Ishikawa (cell line): Measurements from ENCODE around the gene CCNH.

ENCODE experiments used
- EP300 ChIP-seq: IDR thresholded peaks from 2 replicates; pipeline ENCODE4 v1.6.1; 2012; ENCODE audit warnings: borderline replicate concordance
- REST ChIP-seq: IDR thresholded peaks from 2 replicates; pipeline ENCODE4 v1.6.1; 2012; ENCODE audit warnings: low read depth, mild to moderate bottlenecking

DNA sequence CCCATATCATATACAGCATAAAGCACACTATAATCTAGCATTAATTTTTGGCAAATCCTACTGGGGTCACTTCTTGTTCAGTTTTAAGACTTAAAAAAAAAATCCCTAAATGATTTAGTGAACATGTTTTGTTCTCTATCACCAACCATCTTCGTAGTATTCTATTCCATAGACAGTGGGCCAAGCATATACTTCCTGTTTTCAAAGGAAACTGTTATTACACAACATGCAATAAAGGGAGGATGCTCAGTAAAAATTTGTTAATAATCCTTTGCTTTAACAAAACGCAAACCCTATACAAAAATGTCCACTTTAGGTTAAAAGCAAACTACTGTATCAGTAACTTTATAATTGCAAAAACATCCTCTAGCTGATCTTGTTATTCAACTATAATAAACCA, 13.0 kb downstream of the CCNH start:
- TF ChIP-seq EP300 (no peak), REST (no peak)
